Panc1 (cell line): ENCODE data around the gene NVL. TPM values are rescaled to one million over a fixed set of nuclear protein-coding genes. Genes with fewer than 3 reads are reported as not detected.
A peak's percentile ranks its signal among the peaks of the same experiment; 100 is the strongest.

Source experiments
- ATAC-seq: fragments of 200-7000 bp; cut with Tn5 transposase; 2 replicates; pipeline ENCODE4 v1.9.1; 2020; ENCODE audit warnings: mild to moderate bottlenecking, moderate library complexity
- BruUV-seq: library from RNA; stranded (reverse); fragments of 400-500 nt; replicated peaks from 2 replicates; lab custom pipeline; 2021; lab: Mats Ljungman, UMichigan
- CTCF ChIA-PET: fragments of 300-600 bp; sonication (Branson Sonifier 250); formaldehyde crosslinking; loops from one replicate; lab custom pipeline; 2022; ENCODE audit warnings: antibody characterized with exemption; lab: Charles Lee
- POLR2A ChIA-PET: fragments of 300-600 bp; sonication (Branson Sonifier 250); formaldehyde crosslinking; loops from one replicate; lab custom pipeline; 2022; ENCODE audit warnings: antibody characterized with exemption; lab: Charles Lee
- DNase-seq: peaks from one replicate; pipeline ENCODE4 v3.0.0-alpha.2; 2010; ENCODE audit warnings: low read depth, low spot score
- H3K27ac ChIP-seq: 2 replicates; pipeline ENCODE4 v1.5.1; 2011; ENCODE audit warnings: mild to moderate bottlenecking, low read length, inconsistent platforms
- H3K27me3 ChIP-seq: fragments of 200-500 bp; sonication (Bioruptor generic); 2 replicates; pipeline ENCODE4 v1.6.0; 2014; ENCODE audit warnings: low read length, inconsistent platforms; ENCODE audit not compliant: control insufficient read depth, insufficient read depth
- H3K36me3 ChIP-seq: fragments of 200-500 bp; sonication (Bioruptor generic); 2 replicates; pipeline ENCODE4 v1.5.1; 2014; ENCODE audit warnings: inconsistent platforms, mild to moderate bottlenecking, low read length, moderate library complexity; ENCODE audit not compliant: control insufficient read depth, insufficient read depth
- H3K4me1 ChIP-seq: 2 replicates; pipeline ENCODE4 v1.5.1; 2011; ENCODE audit warnings: inconsistent platforms, mild to moderate bottlenecking, low read length, moderate library complexity; ENCODE audit not compliant: control insufficient read depth, insufficient read depth
- H3K4me3 ChIP-seq, 2 experiments: 2 replicates each; pipeline ENCODE4 v1.5.1; 2011 to 2012; ENCODE audit warnings: low read depth in 2 of 2, low read length in 2 of 2, mild to moderate bottlenecking in 2 of 2, inconsistent platforms in 1 of 2, moderate library complexity in 1 of 2
- H3K9me3 ChIP-seq: fragments of 200-500 bp; sonication (Bioruptor generic); 2 replicates; pipeline ENCODE4 v1.5.1; 2014; ENCODE audit warnings: low read depth, mild to moderate bottlenecking, inconsistent platforms, low read length, moderate library complexity; ENCODE audit not compliant: control insufficient read depth, insufficient read depth
- CTCF ChIP-seq: fragments of 450-650 bp; IDR thresholded peaks from 2 replicates; pipeline ENCODE4 v1.5.1; 2017; ENCODE audit warnings: mild to moderate bottlenecking
- POLR2AphosphoS5 ChIP-seq: IDR thresholded peaks from 2 replicates; pipeline ENCODE4 v1.6.1; 2012; ENCODE audit warnings: mild to moderate bottlenecking, low read depth, low read length, moderate library complexity
- REST ChIP-seq, 2 experiments: IDR thresholded peaks; 2 replicates each; pipeline ENCODE4 v1.6.1; 2011 to 2012; ENCODE audit warnings: low read depth in 2 of 2, control low read depth in 1 of 2, low read length in 1 of 2, mild to moderate bottlenecking in 1 of 2, moderate library complexity in 1 of 2; ENCODE audit not compliant: insufficient read depth in 1 of 2
- SIN3A ChIP-seq: IDR thresholded peaks from 2 replicates; pipeline ENCODE4 v1.6.1; 2012; ENCODE audit warnings: low read depth, mild to moderate bottlenecking, low read length, moderate library complexity, borderline replicate concordance; ENCODE audit not compliant: insufficient read depth
- TCF7L2 ChIP-seq: IDR thresholded peaks from 2 replicates; pipeline ENCODE4 v1.6.1; 2011; ENCODE audit warnings: mild to moderate bottlenecking, low read depth, low read length, inconsistent platforms
- in situ Hi-C: cut with HindIII; loops from 2 replicates; pipeline ENCODE4 v1.10.0; 2016; ENCODE audit warnings: low sequenced_read_pairs, low pct_unique_long_range_greater_than_20kb
- intact Hi-C: fragments of 100-400 bp; cut with micrococcal nuclease; formaldehyde crosslinking; loops from one replicate; pipeline ENCODE4 v1.10.0; 2022; ENCODE audit not compliant: unreplicated experiment
- total RNA-seq: library from RNA; stranded (reverse); gene quantifications from one replicate; pipeline ENCODE4 v1.2.1, GENCODE V29; 2021; ENCODE audit not compliant: unreplicated experiment

Gene NVL
- total RNA-seq, 1 experiment from 2014 or later: 25.0 TPM

DNA sequence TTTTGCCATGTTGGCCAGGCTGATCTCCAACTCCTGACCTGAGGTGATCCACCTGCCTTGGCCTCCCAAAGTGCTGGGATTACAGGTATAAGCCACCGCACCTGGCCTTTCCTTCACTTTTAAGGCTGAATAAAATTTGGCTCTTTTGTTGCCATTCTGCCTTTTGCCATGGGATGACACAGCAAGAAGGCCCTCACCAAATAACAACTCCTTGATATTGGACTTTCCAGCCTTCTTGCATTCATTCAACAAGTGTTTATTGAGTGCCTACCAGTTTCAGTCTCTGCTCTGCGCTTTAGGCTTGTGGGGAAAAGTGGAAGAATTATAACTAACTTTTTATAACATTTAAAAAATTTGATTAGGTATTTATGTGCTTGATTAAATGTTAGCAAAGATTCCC, 1.9 kb upstream of the NVL start:
- Histone ChIP-seq H3K4me1 (peaks cover 16% of the 10 kb centered on the region), H3K36me3 (peaks cover 3% of the 10 kb centered on the region; the same call in 1 of the 2 replicates), H3K4me3 (no peak overlapping the region), H3K9me3 (no peaks in the 10 kb centered on the region), H3K27me3 (no peaks in the 10 kb centered on the region), H3K27ac (no peak overlapping the region)
- ChIA-PET POLR2A (no interaction called here), CTCF (no interaction called here)
- in situ Hi-C loops: no loop called here
- no TSS peak for BruUV-seq
- TF ChIP-seq CTCF (no peak), POLR2AphosphoS5 (no peak), SIN3A (no peak), REST (IDR thresholded peaks at IDR 0.05; ENCODE audit: insufficient read depth in 1 of 2, low read depth in 2 of 2, low read length in 1 of 2) (no peak), TCF7L2 (no peak)
- intact Hi-C loops: loop anchor here (10.0 kb wide), 2 partner anchors 147 to 627 kb away; partner anchors contain the start of gene DEGS1
- DNase-seq (no peak), ATAC-seq (no peak)

DNA sequence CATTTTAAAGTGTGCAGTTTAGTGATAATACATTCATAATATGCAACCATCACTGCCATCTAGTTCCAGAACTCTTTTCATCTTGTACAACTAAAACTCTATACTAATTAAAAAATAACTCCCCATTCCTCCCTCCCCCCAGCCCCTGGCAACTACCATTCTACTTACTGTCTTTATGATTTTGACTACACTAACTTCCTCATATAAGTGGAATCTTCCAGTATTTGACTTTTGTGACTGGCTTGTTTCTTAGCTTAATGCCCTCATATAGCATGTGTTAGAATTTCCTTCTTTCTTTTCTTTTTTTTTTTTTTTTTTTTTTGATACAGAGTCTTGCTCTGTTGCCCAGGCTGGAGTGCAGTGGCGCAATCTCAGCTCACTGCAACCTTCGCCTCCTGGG, 1.4 kb upstream of the NVL start:
- no peak overlapping the region for H3K4me3 ChIP-seq
- TF ChIP-seq SIN3A (no peak), POLR2AphosphoS5 (no peak), CTCF (no peak), REST (IDR thresholded peaks at IDR 0.05; ENCODE audit: insufficient read depth in 1 of 2, low read depth in 2 of 2, low read length in 1 of 2) (no peak), TCF7L2 (no peak)
- BruUV-seq: no TSS peak
- H3K9me3 ChIP-seq: no peaks in the 10 kb centered on the region
- POLR2A ChIA-PET: no interaction called here
- peaks cover 3% of the 10 kb centered on the region; the same call in 1 of the 2 replicates for H3K36me3 ChIP-seq
- ATAC-seq (no peak), DNase-seq (no peak)
- H3K4me1 ChIP-seq: peaks cover 16% of the 10 kb centered on the region
- in situ Hi-C loops (no loop called here), intact Hi-C loops (loop anchor here (10.0 kb wide), 2 partner anchors 147 to 627 kb away; partner anchors contain the start of gene DEGS1)
- H3K27me3 ChIP-seq: no peaks in the 10 kb centered on the region
- CTCF ChIA-PET: no interaction called here
- peak overlapping the region; percentile 99; the same call in 1 of the 2 replicates for H3K27ac ChIP-seq
